Brain microvascular endothelial cell (primary cell): ENCODE data around the gene ARPP21.

ENCODE experiments used
- DNase-seq: peaks from one replicate; pipeline ENCODE4 v3.0.0-alpha.2; 2020
- H3K27ac ChIP-seq: fragments of 250-450 bp; sonication (Bioruptor Pico); 2 replicates; pipeline ENCODE4 v1.5.1; 2020; ENCODE audit warnings: mild to moderate bottlenecking, moderate library complexity
- H3K27me3 ChIP-seq: fragments of 250-450 bp; sonication (Bioruptor Pico); replicated peaks from 2 replicates; pipeline ENCODE4 v1.5.1; 2020; ENCODE audit warnings: mild to moderate bottlenecking
- H3K36me3 ChIP-seq: fragments of 250-450 bp; sonication (Bioruptor Pico); replicated peaks from 2 replicates; pipeline ENCODE4 v1.5.1; 2020; ENCODE audit warnings: mild to moderate bottlenecking
- H3K4me3 ChIP-seq: 2 replicates; pipeline ENCODE4 v1.5.1; 2011; ENCODE audit warnings: low read depth, mild to moderate bottlenecking, control low read depth, low read length, moderate library complexity
- in situ Hi-C: cut with HindIII; loops from 2 replicates; pipeline ENCODE4 v1.10.0; 2017; ENCODE audit warnings: low sequenced_read_pairs, low pct_ligation_motif_present
- TF ChIP-seq, protein P1 (sequence below): IDR thresholded peaks from 2 replicates; pipeline ENCODE4 v1.5.1; 2011; ENCODE audit warnings: low read depth, mild to moderate bottlenecking, moderate library complexity, low read length, control low read depth, inconsistent platforms; ENCODE audit errors: missing control alignments

The ARPP21 gene

DNA sequence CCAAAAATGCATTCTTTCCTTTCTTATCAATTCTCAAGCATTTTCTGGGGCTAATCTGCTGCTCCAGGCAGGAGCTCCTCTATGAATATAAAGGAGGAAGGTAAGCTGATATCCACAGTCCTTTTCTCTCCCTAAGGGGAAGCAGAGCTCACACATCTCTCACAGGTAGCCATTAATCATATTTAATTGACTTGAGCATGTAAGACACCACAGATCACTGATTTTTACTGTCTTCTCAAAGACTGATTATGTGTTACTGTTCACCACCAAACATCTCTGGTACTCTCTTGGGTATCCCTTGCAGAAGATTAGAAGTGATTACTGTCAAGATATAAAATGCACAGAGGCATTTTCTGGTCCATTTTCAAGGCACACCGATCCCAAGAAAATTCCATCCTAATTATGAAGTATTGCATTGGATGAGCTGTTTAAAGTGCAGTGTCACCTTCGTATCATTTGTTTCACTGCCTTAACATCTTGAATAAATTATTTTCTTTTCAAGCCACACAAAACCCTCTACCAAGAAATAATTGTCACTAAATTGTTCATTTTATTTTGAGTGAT is 100.7 kb downstream of the ARPP21 start:
- Histone ChIP-seq H3K4me3 (no peak overlapping the region), H3K36me3 (no peaks in the 10 kb centered on the region), H3K27me3 (no peaks in the 10 kb centered on the region), H3K27ac (no peak overlapping the region)
- TF ChIP-seq, protein P1, sequence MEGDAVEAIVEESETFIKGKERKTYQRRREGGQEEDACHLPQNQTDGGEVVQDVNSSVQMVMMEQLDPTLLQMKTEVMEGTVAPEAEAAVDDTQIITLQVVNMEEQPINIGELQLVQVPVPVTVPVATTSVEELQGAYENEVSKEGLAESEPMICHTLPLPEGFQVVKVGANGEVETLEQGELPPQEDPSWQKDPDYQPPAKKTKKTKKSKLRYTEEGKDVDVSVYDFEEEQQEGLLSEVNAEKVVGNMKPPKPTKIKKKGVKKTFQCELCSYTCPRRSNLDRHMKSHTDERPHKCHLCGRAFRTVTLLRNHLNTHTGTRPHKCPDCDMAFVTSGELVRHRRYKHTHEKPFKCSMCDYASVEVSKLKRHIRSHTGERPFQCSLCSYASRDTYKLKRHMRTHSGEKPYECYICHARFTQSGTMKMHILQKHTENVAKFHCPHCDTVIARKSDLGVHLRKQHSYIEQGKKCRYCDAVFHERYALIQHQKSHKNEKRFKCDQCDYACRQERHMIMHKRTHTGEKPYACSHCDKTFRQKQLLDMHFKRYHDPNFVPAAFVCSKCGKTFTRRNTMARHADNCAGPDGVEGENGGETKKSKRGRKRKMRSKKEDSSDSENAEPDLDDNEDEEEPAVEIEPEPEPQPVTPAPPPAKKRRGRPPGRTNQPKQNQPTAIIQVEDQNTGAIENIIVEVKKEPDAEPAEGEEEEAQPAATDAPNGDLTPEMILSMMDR: no peak
- in situ Hi-C loops: no loop called here
- DNase-seq: no peak

DNA sequence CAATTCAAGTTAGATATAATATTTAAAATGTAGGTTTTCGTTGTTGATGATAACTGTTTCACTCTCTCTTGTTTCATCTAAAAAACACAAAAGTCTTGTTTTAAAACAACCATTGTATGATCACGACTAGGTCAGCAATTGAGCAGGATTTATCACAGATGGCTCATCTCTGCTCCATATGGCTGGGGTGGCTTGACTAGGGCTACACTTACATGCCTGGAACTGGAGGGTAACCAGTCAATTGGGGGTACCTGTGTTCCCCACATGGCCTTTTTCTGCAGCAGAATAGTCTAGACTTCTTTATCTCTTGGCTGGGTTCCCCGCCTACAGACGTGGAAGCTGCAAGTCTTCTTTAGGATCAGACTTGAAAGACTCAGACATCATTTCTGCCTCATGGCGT is 103.9 kb downstream of the ARPP21 start:
- TF ChIP-seq, protein P1: no peak
- H3K36me3 ChIP-seq: no peaks in the 10 kb centered on the region
- no peak overlapping the region for H3K27ac ChIP-seq
- H3K4me3 ChIP-seq: no peak overlapping the region
- in situ Hi-C loops: no loop called here
- no peak for DNase-seq
- H3K27me3 ChIP-seq: no peaks in the 10 kb centered on the region

DNA sequence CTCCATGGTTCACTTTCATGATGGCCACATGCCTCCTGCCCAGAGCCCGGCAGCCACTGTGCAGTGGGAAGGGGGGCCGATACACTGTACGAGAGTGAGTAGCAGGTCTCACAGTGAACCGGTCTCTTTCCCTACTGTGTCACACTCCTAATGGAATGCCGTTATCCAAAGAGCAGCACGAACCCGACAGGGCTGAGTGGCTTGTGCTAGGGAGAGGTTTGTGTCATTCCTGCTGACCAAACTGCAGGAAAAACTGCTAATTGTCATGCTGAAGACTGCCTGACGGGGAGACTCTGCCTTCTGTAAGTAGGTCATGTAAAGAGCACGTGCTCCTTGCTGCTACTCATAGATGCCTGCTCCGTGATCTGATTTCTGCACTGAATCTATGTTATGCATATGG is 105.1 kb downstream of the ARPP21 start:
- TF ChIP-seq, protein P1: no peak
- in situ Hi-C loops: no loop called here
- peak; percentile 11 for DNase-seq
- Histone ChIP-seq H3K36me3 (no peaks in the 10 kb centered on the region), H3K27me3 (no peaks in the 10 kb centered on the region), H3K4me3 (no peak overlapping the region), H3K27ac (no peak overlapping the region)

DNA sequence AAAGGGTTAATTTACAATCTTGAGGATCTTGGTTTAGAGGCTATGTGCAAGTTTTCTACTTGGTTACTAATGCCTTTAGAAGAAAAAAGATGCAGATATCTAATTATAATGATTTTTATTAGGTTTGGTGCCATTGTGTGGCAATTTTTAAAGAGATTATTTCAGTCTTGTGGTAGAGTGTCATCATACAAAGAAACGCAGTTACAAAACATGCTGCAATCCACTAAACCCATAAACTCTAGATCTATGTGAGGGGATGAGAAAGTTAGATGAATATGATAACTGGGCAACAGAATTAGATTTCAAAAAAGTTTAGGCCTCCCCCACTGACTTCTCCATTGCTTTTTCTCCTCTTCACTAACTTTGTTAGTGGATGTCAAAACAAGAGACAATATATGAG is 106.0 kb downstream of the ARPP21 start:
- TF ChIP-seq, protein P1: no peak
- Histone ChIP-seq H3K4me3 (no peak overlapping the region), H3K27me3 (no peaks in the 10 kb centered on the region), H3K36me3 (no peaks in the 10 kb centered on the region), H3K27ac (no peak overlapping the region)
- DNase-seq: no peak
- in situ Hi-C loops: no loop called here

DNA sequence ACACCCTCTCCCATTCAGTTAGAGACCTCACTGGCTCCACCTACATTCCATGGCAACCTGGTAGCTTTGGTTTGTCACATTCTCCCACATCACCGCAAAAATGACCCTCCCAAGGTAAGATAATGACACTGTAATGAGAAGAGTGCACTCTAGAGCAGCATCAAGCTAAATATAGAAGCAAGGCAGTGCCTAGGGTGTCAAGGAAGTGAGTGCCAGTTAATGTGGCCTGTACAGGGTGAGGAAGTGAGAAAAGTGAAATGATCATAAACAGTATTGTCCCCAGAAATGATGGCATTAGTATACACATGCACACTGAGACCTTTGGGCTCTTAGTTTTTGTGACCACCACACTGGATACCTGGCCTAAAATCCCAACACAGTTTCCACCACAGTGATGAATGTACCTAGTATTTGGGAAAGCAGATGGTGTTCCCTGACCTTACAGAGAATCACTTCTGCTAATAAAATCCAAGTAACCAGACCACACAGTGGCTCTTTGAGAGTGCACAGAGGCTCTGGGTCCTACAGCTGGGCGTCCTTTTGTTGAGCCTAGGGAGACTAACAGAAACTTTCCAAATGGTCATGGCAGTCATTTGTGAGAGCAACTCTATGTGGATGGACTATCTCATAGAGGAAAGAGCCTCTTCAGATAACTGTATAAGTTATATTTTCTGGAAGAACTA is 106.6 kb downstream of the ARPP21 start:
- DNase-seq: no peak
- TF ChIP-seq, protein P1: no peak
- no peaks in the 10 kb centered on the region for H3K27me3 ChIP-seq
- no peak overlapping the region for H3K27ac ChIP-seq
- in situ Hi-C loops: no loop called here
- H3K36me3 ChIP-seq: no peaks in the 10 kb centered on the region
- H3K4me3 ChIP-seq: no peak overlapping the region

DNA sequence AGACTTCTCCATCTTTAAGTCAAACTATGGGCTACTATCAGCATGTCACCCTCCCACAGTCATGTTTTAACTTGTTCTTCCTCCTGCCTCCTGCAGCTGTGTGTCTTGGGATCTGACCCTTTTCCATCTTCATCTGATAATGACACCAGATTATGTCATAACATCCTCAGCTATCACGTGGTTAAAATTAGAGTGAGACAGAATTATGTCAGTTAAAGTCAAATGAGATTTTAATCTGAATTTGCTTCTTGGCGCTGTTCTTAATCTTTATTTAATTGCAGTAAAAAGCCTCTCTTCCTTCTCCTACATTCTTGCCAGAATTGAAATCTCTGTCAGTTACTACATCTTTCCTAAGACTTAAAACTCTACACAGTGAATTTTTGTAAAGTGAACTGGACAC is 107.2 kb downstream of the ARPP21 start:
- no peak overlapping the region for H3K27ac ChIP-seq
- in situ Hi-C loops: no loop called here
- H3K36me3 ChIP-seq: no peaks in the 10 kb centered on the region
- no peaks in the 10 kb centered on the region for H3K27me3 ChIP-seq
- TF ChIP-seq, protein P1: no peak
- no peak overlapping the region for H3K4me3 ChIP-seq
- DNase-seq: no peak
